Suppressor macrophage treated with lipopolysaccharide for 1 hour (primary cell): Measurements from ENCODE around the gene DISP1.
"Not testable (repeated sequence)": the region's sequence is repeated elsewhere in the genome, so short reads cannot be mapped to it uniquely, and the experiment has no call there.

Experiments used
- DNase-seq, 3 donors: peaks; one replicate each; pipeline ENCODE4 v3.0.0-alpha.2; 2020 to 2022

Gene DISP1

DNA sequence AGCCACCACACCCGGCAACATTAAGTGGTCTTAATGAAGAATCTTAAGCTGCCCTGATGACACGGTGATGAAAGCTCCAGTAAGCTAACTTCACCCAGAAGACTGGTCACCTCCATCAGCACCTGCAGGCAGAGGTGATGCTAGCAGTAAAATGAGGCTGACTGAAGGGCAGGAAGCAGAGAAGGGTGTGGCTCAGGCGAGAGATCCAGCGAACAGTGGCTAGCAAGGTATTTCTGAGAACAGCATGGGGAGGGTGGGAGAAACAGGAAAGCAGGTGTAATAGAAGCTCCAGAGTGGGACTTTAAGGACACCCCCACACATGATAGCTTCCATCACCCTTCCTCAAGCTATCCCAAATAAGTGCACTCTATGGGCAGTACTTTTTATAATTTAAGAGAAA lies 15.9 kb upstream of the DISP1 start:
- no peak for DNase-seq

DNA sequence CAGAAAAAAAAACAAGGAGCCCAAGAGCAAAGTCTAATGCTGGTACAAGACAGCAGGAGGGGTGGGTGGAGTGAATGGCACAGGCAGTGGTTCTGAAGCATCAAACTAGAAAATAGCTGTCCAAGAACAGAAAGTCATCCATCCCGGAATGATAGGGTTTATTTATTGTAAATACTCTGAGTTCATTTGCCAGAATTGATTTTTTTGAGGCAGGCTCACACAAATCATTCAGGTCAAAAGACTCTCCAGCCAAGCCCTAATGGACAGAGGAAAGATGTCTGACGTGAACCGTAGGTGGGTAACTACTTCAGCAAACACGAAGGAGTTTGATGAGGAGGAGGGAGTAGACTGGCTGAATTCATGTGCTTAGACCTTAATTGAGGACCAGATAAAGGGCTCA lies 13.8 kb upstream of the DISP1 start:
- DNase-seq: no peak

DNA sequence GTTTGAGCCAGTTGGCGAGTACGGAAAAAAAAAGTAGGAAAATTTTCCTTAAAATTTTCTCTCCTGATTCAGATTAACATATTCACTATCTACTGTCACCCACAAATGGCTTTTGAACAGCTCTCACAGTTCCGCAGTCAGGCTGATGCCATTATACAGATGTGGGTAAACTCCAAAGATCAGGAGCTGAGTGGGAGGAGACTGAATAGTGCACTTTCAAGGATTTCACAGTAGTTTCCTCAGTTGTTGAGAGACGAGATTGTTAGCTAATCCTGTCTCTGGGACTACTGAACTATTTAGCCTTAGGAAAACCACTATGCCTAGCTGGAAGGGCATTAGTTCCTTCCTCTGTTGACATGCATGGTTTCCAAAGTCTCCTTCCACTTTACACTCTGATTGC lies 3.2 kb upstream of the DISP1 start:
- DNase-seq: no peak

DNA sequence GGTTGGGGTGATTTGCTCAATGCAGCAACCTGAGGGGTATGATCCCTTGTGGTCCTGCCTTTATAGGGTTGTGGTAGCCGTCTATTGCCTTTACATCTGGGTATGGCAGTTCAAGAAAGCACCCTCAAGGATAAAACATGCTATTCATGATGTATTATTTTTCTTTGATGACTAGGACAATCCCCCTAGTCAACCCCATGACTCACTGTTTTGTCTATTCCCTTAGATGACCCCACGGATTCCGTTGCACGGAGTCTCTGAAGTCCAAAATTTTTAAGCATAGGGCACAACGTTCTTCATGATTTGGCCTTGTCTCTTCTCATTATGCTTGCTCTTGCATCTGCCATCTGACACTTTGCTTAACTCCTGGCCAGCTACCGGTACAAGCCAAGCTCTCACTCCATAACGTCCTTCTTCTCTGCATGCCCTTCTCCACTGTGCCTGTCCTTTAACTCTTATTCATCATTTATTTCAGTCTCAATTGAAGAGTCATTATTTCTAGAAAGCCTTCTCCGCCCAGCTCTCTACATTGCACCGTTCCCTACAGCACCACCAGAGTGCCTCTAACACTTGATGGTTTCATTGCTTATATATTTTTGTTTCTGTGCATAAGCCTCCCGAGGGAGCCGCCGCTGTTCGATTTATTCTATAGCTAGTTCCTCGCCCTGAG lies 838 bp upstream of the DISP1 start:
- peak in 1 of 3 donors; percentile 14 for DNase-seq

DNA sequence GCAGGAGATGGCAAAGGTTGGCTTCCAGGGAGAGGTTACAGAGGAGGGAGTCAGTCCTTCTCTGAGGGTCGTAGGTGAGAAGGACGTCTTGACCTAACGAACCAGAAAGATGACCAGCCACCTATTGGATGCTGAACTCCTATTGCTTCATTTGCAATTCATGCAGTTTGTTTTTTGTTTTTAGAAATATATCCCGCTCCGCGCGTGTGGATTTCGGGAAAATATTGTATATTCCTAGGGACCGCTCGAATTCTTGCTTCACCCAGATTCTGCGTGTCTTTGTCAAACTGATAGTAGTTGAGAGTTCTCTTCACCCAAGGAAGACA lies 564 bp downstream of the DISP1 start:
- no peak for DNase-seq

DNA sequence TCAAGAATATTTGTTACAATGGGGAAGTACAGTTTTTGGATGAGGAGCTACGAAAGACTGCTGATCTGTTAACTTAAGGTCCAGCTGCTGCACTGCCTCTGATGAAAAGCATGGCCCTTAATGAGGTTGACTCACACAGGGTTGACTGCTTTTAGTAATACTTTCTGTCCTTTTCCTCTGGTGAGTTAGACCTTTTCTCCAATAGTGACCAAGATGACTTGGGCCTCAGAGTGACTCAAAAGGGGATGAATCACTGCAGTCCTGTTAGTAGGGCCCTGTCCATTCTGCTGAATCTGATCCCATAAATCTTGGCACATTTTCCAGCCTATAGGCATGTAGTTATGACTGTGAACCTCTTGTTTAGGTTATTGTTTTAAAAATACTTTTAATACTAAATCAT lies 2.7 kb downstream of the DISP1 start:
- peak; percentile 84 to 98 (median 95) for DNase-seq

DNA sequence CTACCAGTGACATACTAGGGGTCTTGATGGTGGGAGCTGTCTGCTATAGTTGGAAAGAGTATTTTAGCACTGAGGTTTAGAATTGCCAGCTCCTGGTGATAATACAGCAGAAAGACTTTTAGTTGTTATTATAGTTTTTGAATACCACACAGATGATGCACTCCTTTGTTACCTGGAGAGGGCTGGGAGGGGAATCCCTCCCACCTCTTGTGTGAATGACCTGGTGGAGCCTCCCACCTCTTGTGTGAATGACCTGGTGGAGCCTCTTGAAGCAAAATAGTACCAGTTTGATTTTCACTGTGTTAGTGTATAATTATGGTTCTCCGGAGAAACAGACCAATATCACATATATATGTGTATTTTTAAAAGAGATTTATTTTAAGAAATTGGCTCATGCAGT lies 3.3 kb downstream of the DISP1 start:
- DNase-seq: no peak

DNA sequence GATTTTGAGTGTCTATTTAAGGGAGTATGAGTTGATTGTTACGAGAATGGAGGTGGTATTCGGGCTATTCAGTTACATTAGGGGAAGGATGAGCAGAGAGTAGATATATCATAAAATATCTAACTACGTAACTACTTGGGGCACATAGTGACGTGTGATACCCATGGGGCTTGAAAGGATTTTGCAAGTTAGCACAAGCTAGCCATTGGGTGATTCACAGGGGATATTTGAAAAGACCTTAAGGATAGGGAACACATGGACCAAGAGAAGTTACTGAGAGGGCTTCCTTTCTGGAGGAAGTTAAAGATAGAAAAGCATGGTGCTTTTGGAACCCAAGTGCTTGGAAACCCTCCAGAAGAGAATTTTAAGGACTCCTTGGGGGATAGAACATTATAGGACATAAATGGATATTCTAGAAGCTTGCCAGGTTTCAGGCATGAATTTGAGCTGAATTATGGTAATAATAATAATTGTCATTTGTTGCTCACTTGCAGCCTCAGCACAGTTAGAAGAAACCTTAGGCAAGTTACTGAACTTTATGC lies 5.4 kb downstream of the DISP1 start:
- peak; percentile 36 to 65 (median 54) for DNase-seq

DNA sequence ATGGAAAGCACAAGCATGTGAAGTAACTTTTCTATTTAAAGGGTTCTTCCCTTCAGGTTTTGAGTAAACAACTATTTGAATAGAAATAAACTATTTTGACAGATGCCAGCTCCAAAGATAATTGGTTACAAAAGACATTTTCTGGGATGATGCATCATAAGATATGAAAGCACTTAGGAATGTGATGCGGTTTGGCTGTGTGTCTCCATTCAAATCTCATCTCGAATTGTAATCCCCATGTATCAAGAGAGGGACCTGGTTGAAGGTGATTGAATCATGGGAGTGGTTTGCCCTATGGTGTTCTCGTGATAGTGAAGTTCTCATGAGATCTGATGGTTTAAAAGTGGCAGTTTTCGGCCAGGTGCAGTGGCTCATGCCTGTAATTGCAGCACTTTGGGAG lies 6.4 kb downstream of the DISP1 start:
- no peak for DNase-seq

DNA sequence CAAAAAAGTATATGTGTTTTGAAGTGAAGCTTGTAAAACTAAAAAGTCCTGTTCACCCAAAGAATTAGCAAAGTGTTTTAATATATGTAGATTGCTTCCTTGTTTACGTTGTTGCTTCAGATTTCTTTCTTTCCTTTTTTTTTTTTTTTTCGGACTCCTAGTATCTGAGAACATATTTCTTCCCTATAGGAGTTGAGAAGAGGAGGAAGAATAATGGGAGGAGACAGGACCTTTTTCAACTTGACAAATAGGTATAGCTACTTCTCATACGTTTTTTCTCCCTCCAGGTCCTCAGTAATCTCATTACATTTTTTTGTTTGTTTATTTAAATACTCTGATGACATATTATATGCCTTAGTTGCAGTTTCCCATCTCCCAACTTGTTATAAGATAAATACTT lies 8.9 kb downstream of the DISP1 start:
- no peak for DNase-seq

DNA sequence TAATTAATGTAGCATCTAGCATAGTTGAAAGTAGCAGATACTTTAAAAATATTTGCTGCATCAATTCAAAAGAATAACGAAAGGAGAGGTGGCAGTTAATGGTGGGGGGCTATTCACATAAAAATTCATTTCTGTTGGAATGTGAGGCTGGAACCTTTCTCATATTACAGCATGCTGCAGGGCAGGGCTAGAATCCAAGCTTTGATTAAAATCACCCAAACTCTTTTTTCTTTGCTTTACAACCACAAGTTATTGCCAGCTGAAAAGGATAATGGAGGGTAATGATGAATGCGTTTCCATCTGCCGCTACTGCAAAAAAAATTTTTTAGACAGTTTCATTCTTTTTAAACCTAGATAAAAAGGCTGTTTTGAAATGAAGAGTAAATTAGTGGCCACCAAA lies 9.8 kb downstream of the DISP1 start:
- DNase-seq: no peak

DNA sequence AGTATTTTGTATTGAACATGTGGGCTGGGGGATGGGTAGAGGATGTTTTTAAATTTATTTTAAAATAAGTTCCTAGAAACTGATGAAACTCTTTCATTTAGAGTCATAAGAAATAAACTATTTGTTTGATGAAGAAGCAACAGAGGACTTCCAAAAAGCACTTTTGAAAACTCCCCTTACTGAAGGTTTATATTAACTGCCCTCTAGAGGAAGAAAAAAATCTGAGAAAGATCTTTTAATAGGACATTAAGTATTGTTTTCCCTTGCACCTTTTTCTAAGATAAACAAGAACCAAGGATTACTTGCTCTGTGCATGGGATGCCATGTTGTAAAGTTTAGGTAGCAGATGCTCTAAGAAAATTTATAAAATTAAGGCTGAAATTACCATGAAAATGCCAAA lies 14.1 kb downstream of the DISP1 start:
- no peak for DNase-seq

DNA sequence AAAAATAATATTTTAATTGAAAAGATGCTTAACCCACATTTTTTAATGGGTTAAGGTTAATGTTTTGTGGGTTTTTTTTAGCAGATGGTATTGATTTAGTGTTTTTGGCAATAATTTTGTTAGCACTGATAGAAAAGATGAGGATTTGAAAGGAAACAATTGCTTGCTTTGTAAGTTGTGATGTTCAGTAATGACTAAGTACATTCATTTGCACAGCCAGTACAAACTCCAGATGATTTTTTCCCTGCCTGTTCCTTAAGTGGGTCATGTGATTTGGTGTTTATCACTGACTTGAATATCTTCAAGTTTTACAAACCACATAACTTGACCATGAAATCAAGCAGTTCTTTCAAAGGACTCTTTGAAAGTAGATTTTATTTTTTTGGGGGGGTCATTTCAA lies 15.0 kb downstream of the DISP1 start:
- DNase-seq: no peak

DNA sequence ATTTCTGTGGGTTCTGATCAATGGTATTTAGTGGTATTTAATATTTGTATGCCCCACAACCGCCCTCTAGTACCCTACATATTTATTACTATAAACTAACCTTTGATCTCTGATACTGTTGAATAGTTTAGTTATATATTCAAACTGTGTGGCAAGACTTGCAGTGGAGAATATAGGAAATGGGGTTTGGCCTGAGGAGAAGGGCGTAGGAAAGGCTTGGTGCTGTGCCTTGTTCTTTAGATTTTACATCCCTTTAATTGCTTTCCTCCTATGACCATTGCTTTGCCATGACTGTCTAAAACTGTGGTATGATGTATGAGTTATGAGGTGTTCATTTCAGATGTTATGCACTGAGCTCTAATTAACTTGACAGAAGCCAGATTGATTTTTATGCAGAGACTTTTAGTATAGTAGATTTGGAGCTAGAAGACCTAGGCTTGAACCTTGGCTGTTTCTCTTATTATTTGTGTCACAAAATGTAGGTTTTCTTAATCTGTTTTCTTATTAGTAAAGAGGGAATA lies 18.6 kb downstream of the DISP1 start:
- no peak for DNase-seq

DNA sequence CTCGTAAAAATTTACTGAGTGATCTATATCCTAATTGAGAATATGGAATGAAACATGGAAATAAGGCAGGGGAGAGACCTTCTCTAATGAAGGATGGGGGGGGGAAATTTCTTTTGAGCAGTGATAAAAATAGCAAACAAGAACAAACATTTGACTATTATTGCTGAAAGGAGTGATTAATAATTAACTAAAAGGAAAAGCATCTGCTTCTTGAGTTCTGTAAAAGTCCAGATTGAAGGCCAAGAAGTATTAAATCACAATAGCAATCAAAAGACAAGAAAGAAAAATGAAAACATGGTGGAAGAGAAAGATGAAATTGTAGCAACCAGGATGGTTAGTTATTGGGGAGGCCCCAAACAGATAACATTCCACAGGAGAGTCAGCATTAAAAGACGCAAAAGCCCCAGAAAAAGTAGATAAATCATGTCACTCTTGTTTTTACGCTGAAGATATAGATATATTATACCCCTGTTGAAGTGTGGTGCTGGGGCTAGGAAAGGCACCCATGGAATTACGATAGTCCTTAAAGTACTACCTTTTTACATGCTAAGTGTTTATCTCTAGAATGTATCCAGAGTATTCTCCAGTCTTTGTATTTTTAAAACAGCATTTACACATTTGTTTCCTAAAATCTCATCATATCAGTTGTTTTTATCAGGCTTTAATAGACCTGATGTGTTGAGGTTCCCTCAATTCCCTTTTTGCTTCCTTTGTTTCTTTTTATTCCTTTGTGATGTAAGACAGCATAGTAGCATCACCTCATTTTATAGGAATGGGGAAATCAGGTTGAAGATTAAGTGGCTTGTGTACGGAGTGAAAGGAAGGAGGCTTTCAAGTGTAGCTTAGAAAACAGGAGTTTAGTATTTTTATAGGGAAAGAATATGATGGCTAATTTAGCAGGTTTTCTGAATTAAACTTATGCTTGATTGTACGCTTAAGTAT lies 28.9 kb downstream of the DISP1 start:
- DNase-seq: no peak

DNA sequence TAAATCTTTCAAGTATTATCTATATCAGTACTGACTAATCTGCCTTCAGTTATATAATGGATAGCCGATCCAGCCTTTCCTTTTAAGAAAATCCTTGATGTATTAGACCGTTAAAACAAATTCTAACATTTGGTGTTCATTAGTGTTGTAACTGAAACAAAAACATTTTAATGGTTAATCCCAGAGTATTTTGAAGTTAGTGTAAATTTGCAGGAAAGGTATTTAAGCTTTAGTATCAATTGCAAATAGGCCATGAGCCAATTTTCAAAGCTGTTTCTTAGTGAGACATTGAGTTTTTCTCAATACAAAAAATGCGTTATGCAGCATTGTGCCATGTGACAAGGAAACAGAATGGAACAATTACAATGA lies 29.6 kb downstream of the DISP1 start:
- peak in 1 of 3 donors; percentile 9 for DNase-seq

DNA sequence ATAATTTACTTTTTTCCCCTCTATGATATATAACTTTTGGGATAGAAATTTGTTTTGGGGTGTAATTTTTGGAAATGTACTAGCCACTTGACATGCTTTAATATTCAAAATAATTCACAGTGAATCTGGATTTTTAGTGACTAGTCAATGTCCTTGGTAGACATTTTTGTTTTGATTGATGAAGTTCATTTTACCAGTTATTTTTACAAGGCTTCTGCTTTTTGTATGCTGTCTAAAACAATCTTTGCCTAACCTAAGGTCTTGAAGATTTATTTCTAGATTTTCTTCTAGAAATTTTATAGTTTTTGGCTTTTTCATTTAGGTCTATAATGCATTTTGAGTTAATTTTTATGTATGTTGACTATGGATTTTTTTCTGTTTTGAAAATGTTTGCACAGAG lies 30.9 kb downstream of the DISP1 start:
- peak in 1 of 3 donors; percentile 10 for DNase-seq

DNA sequence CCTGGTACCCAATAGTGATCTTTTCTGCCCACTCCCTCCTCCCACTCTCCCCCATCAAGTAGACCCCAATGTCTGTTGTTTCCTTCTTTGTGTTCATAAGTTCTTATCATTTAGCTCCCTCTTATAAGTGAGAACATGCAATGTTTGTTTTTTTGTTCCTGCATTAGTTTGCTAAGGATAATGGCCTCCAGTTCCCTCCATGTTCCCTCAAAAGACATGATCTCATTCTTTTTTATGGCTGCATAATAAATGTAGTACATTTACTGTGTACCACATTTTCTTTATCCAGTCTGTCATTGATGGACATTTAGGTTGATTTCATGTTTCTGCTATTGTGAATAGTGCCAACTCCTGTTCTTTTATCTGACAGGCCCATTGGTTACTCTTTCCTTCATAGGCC lies 35.7 kb downstream of the DISP1 start:
- DNase-seq: not testable (repeated sequence)

DNA sequence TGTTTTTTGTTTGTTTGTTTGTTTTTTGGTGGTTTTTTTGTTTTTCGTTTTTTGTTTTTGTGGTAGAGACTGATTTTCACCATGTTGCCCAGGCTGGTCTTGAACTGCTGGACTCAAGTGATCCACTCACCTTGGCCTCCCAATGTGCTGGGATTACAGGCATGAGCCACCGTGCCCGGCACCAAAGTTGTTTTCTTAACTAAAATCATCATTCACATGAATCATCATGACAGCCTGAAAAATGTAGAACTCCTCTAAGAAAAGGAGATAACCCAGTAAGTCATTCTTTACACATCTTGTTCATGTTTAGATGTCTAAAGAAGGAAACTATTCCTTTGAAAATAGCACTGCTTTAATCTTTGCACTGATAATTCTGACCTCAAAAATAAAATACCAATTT lies 37.5 kb downstream of the DISP1 start:
- DNase-seq: no peak

DNA sequence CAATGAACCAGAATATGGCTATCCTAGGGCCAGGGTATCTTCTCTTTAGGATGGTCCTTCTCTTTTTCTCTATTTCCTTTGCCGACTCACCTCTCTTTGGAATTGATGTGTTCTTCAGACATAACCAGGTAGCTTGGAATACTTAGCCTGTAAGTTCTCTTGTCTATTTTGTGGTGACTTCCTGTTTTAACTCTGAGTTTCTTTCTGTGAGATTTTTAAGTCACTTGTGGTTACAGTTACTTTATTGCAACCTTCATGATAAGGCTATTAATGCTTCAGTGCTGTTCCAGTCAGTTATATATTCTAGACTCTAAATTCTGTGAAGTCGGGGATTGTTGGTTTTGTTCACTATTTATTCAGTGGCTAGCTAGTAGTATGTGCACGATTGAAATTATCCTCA lies 46.2 kb downstream of the DISP1 start:
- no peak for DNase-seq
